K562 (cell line): ENCODE measurements around the gene COX5A. TPM values are rescaled to one million over a fixed set of nuclear protein-coding genes. Genes with fewer than 3 reads are reported as not detected.

Experiments used
- ATAC-seq: fragments of 200-7000 bp; cut with Tn5 transposase; 3 replicates; pipeline ENCODE4 v1.9.1; 2020; ENCODE audit warnings: moderate library complexity
- BruUV-seq: library from RNA; stranded (reverse); fragments of 400-500 nt; replicated peaks from 2 replicates; lab custom pipeline; 2021; lab: Mats Ljungman, UMichigan
- CTCF ChIA-PET: fragments of 300-600 bp; formaldehyde crosslinking; extraction: SDS; loops from one replicate; lab custom pipeline; 2021; ENCODE audit warnings: low intra/inter-chr PET ratio; lab: Yijun Ruan, JAX
- POLR2A ChIA-PET: fragments of 300-600, 350-650 bp; sonication (Branson Sonifier 250); formaldehyde crosslinking; extraction: SDS; loops from one replicate; lab custom pipeline; 2021; ENCODE audit warnings: antibody characterized with exemption, inconsistent platforms; lab: Yijun Ruan, JAX
- DNase-seq, 4 experiments: peaks; one replicate each; pipeline versions ENCODE4 v3.0.0 to v3.0.0-alpha.2; 2011 to 2018; ENCODE audit warnings: low spot score in 3 of 4, mixed read lengths in 3 of 4; ENCODE audit errors: extremely low read depth in 1 of 4
- FAIRE-seq: peaks from 2 replicates; lab custom pipeline; 2011; peaks lifted over from hg19 to GRCh38; lab: Jason Lieb, UNC
- H2AFZ ChIP-seq: 2 replicates; pipeline ENCODE4 v1.6.0; 2011; ENCODE audit warnings: low read depth, low read length, control low read depth, inconsistent platforms
- H3K27ac ChIP-seq: fragments of 200-600 bp; 3 replicates; pipeline ENCODE4 v1.8.0; 2011; ENCODE audit warnings: low read depth, mild to moderate bottlenecking, control low read depth, inconsistent platforms, low read length, moderate library complexity, mixed read lengths; ENCODE audit errors: extremely low read depth
- H3K27me3 ChIP-seq, 2 experiments: fragments of 300-600 bp in 1 of 2; 2 replicates in 1 of 2; 3 replicates in 1 of 2; pipeline versions ENCODE4 v1.6.0 to v1.8.0; 2011; ENCODE audit warnings: inconsistent platforms in 2 of 2, low read length in 2 of 2, mild to moderate bottlenecking in 1 of 2, mixed read lengths in 1 of 2, moderate library complexity in 1 of 2; ENCODE audit not compliant: control insufficient read depth in 2 of 2, insufficient read depth in 2 of 2
- H3K36me3 ChIP-seq: fragments of 300-600 bp; 3 replicates; pipeline ENCODE4 v1.8.0; 2011; ENCODE audit warnings: mild to moderate bottlenecking, low read length, inconsistent platforms; ENCODE audit not compliant: control insufficient read depth, insufficient read depth
- H3K4me1 ChIP-seq, 2 experiments: fragments of 200-600 bp in 1 of 2; replicated peaks in 1 of 2; 2 replicates in 1 of 2; 3 replicates in 1 of 2; pipeline versions ENCODE4 v1.5.1 to v1.8.0; 2011; ENCODE audit warnings: inconsistent platforms in 2 of 2, low read length in 2 of 2, mild to moderate bottlenecking in 1 of 2, mixed read lengths in 1 of 2, moderate library complexity in 1 of 2; ENCODE audit not compliant: control insufficient read depth in 2 of 2, insufficient read depth in 2 of 2
- H3K4me2 ChIP-seq: 2 replicates; pipeline ENCODE4 v1.6.1; 2011; ENCODE audit warnings: low read length, control low read depth, inconsistent platforms, mixed read lengths; ENCODE audit not compliant: insufficient read depth
- H3K4me3 ChIP-seq: fragments of 200-600 bp; sonication (generic), shearing (Covaris generic); 2 replicates; pipeline ENCODE4 v1.5.1; 2016; ENCODE audit warnings: control low read depth, inconsistent platforms
- H3K79me2 ChIP-seq: fragments of 200-600 bp; 3 replicates; pipeline ENCODE4 v1.8.0; 2011; ENCODE audit warnings: low read length, inconsistent platforms; ENCODE audit not compliant: control insufficient read depth, insufficient read depth
- H3K9ac ChIP-seq, 2 experiments: 2 replicates each; pipeline versions ENCODE4 v1.6.0 to v1.6.1; 2011; ENCODE audit warnings: low read depth in 2 of 2, low read length in 2 of 2, control low read depth in 1 of 2, inconsistent platforms in 1 of 2, mild to moderate bottlenecking in 1 of 2, mixed read lengths in 1 of 2; ENCODE audit not compliant: insufficient read depth in 1 of 2
- H3K9me1 ChIP-seq: one replicate; pipeline ENCODE4 v1.6.0; 2011; ENCODE audit warnings: inconsistent platforms, mild to moderate bottlenecking, low read length, moderate library complexity; ENCODE audit not compliant: control insufficient read depth, insufficient read depth
- H3K9me3 ChIP-seq: replicated peaks from 2 replicates; pipeline ENCODE4 v1.5.1; 2011; ENCODE audit warnings: low read depth, low read length, inconsistent platforms; ENCODE audit not compliant: control insufficient read depth, insufficient read depth
- H4K20me1 ChIP-seq: replicated peaks from 2 replicates; pipeline ENCODE4 v1.6.1; 2011; ENCODE audit warnings: low read length, inconsistent platforms, mixed read lengths; ENCODE audit not compliant: control insufficient read depth, insufficient read depth
- MAFK ChIP-seq: IDR thresholded peaks from 2 replicates; pipeline ENCODE4 v1.6.1; 2011; ENCODE audit warnings: low read length, improper control_type of control experiment
- MXI1 ChIP-seq: IDR thresholded peaks from 2 replicates; pipeline ENCODE4 v1.6.1; 2011; ENCODE audit warnings: low read depth, mild to moderate bottlenecking, improper control_type of control experiment, low read length
- NCOR1 ChIP-seq: fragments of 450-650 bp; IDR thresholded peaks from 2 replicates; pipeline ENCODE4 v1.6.1; 2016; ENCODE audit warnings: mild to moderate bottlenecking, moderate library complexity
- RAD21 ChIP-seq, 2 experiments: fragments of 250-450 bp in 1 of 2; fragments of 450-650 bp in 1 of 2; sonication (Bioruptor Pico) in 1 of 2; formaldehyde crosslinking in 1 of 2; IDR thresholded peaks in 1 of 2; conservative IDR thresholded peaks in 1 of 2; 2 replicates each; pipeline versions ENCODE4 v1.4.0 to v1.8.0; 2020 to 2022; ENCODE audit warnings: mild to moderate bottlenecking in 2 of 2, moderate library complexity in 1 of 2
- TAF7 ChIP-seq: fragments of 450-650 bp; IDR thresholded peaks from 2 replicates; pipeline ENCODE4 v1.6.1; 2016; ENCODE audit warnings: missing genetic modification characterization, missing compliant biosample characterization
- ZNF445 ChIP-seq: fragments of 250-450 bp; sonication (Bioruptor Pico); IDR thresholded peaks from 2 replicates; pipeline ENCODE4 v1.4.0; 2020; ENCODE audit warnings: low read depth, mild to moderate bottlenecking, moderate library complexity
- WGBS: fragments of 100-300 bp; shearing (Covaris generic); methylation state at CpG from one replicate; pipeline ENCODE4 v1.1.6; 2016; ENCODE audit warnings: low coverage, mixed read lengths; ENCODE audit not compliant: insufficient coverage; ENCODE audit errors: missing lambda C conversion rate; 5-methylcytosine and 5-hydroxymethylcytosine counted together
- in situ Hi-C: fragments of 300-500 bp; cut with MboI; formaldehyde crosslinking; loops from 4 replicates; pipeline ENCODE4 v1.15.0; 2018; ENCODE audit warnings: inconsistent platforms, mixed read lengths
- intact Hi-C: fragments of 100-400 bp; cut with micrococcal nuclease; formaldehyde crosslinking; loops from 2 replicates; pipeline ENCODE4 v1.14.2; 2022
- polyA plus RNA-seq, 8 experiments: library from polyadenylated mRNA; depleted of rRNA in 4 of 8; stranded (reverse) in 5 of 8; unstranded in 3 of 8; fragments of >200 nt; fragmentation: Nextera tagmentation in 2 of 8; fragmentation: Illumina TruSeq in 1 of 8; extraction: Ambion mirVana in 2 of 8; extraction: Trizol in 1 of 8; gene quantifications; 2 replicates each; pipeline versions ENCODE4 v1.2.1 to v1.2.3, GENCODE V29; 2011 to 2014; ENCODE audit warnings: inconsistent platforms in 1 of 8, missing spikeins in 1 of 8
- total RNA-seq, 7 experiments: library from RNA; depleted of rRNA in 6 of 7; stranded (reverse); fragments of >200 nt in 6 of 7; fragmentation: Illumina TruSeq in 2 of 7; extraction: Trizol in 2 of 7; gene quantifications; 2 replicates each; pipeline versions ENCODE4 v1.2.1 to v1.2.3, GENCODE V29; 2011 to 2021; ENCODE audit warnings: low replicate concordance in 1 of 7
- TF ChIP-seq, protein P1 (sequence below): fragments of 450-650 bp; IDR thresholded peaks from 2 replicates; pipeline ENCODE4 v1.6.1; 2017; ENCODE audit warnings: antibody characterized with exemption, mild to moderate bottlenecking
- TF ChIP-seq, protein P2 (sequence below): IDR thresholded peaks from 2 replicates; pipeline ENCODE4 v1.6.1; 2011; ENCODE audit warnings: borderline replicate concordance, low read depth, mild to moderate bottlenecking, moderate library complexity, low read length; ENCODE audit not compliant: insufficient read depth, poor library complexity, severe bottlenecking
- TF ChIP-seq, protein P3 (sequence below): fragments of 450-650 bp; formaldehyde crosslinking; IDR thresholded peaks from 2 replicates; pipeline ENCODE4 v1.4.0; 2020; ENCODE audit warnings: mild to moderate bottlenecking, moderate library complexity
- TF ChIP-seq, protein P4 (sequence below): fragments of 250-450 bp; sonication (Bioruptor Pico); IDR thresholded peaks from 2 replicates; pipeline ENCODE4 v1.9.0; 2021; ENCODE audit warnings: mild to moderate bottlenecking
- TF ChIP-seq, protein P5 (sequence below): fragments of 250-450 bp; sonication (Bioruptor Pico); IDR thresholded peaks from 2 replicates; pipeline ENCODE4 v1.8.0; 2021; ENCODE audit warnings: borderline replicate concordance, mild to moderate bottlenecking, moderate library complexity; ENCODE audit not compliant: poor library complexity, severe bottlenecking

The COX5A gene
- total and polyA plus RNA-seq, 9 of the 15 experiments (the other 6 are each of a cell fraction or from before 2014, with no cell fraction given) = 86.8 to 553 (median 371) TPM

DNA sequence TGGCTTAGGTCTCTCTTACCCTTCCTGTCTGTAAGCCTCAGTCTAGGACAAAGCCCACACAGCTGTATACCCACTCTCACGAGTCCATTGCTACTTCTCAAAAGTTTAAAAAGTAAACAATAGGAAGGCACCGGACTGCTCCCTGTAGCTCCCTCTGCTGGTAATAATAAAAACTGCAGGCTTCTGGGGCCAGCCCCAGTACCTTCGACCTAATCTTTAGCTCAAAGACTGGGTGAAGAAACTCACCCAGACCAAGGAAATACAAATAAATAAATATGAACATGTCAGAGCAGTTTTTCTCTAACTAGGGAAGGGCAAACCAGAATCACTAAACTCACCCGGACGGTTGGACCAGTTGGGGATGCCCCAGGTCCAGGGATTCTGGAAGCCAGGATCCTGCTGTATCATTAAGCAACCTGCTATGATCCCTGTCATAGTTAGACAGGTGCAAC lies 36.2 kb downstream of the COX5A start:
- Histone ChIP-seq H3K36me3 (peaks cover 74% of the 10 kb centered on the region), H3K27me3 (no peaks in the 10 kb centered on the region), H2AFZ (no peak overlapping the region), H3K27ac (no peak overlapping the region), H3K9me3 (no peaks in the 10 kb centered on the region), H3K4me2 (0 out of 2 replicates have a peak overlapping the region, but pooled peaks have one; percentile 13), H3K4me3 (no peak overlapping the region), H3K79me2 (peaks cover 23% of the 10 kb centered on the region), H3K9ac (0 out of 4 replicates have a peak overlapping the region, but pooled peaks of 1 of the 2 experiments have one; percentile 14), H3K4me1 (peaks cover 10% of the 10 kb centered on the region in 2 experiments; a peak in 4 of 5 replicates), H4K20me1 (no peaks in the 10 kb centered on the region; the same call in 1 of the 2 replicates), H3K9me1 (no peaks in the 10 kb centered on the region)
- in situ Hi-C loops (no loop called here), intact Hi-C loops (no loop called here)
- ChIA-PET CTCF (interaction anchor here (0.8 kb wide), 1 partner anchor 58 kb away, joined by 4 read pairs; the partner anchor contains the start of gene ULK3), POLR2A (interaction anchor here (0.6 to 4.0 kb wide), 15 partner anchors 8 to 100 kb away, joined by 3 to 24 read pairs (median 4); partner anchors contain the start of genes MPI and ULK3)
- 24% methylated on average over 5 of the region's 5 CpGs for WGBS
- BruUV-seq = no TSS peak
- FAIRE-seq (peak; percentile 63), DNase-seq (peak; percentile 71 to 82 (median 78)), ATAC-seq (peak; percentile 66)
- TF ChIP-seq NCOR1 = 0 out of 2 replicates have a peak, but pooled peaks have one; percentile 8
- no peak for TF ChIP-seq MXI1
- TF ChIP-seq, protein P1, sequence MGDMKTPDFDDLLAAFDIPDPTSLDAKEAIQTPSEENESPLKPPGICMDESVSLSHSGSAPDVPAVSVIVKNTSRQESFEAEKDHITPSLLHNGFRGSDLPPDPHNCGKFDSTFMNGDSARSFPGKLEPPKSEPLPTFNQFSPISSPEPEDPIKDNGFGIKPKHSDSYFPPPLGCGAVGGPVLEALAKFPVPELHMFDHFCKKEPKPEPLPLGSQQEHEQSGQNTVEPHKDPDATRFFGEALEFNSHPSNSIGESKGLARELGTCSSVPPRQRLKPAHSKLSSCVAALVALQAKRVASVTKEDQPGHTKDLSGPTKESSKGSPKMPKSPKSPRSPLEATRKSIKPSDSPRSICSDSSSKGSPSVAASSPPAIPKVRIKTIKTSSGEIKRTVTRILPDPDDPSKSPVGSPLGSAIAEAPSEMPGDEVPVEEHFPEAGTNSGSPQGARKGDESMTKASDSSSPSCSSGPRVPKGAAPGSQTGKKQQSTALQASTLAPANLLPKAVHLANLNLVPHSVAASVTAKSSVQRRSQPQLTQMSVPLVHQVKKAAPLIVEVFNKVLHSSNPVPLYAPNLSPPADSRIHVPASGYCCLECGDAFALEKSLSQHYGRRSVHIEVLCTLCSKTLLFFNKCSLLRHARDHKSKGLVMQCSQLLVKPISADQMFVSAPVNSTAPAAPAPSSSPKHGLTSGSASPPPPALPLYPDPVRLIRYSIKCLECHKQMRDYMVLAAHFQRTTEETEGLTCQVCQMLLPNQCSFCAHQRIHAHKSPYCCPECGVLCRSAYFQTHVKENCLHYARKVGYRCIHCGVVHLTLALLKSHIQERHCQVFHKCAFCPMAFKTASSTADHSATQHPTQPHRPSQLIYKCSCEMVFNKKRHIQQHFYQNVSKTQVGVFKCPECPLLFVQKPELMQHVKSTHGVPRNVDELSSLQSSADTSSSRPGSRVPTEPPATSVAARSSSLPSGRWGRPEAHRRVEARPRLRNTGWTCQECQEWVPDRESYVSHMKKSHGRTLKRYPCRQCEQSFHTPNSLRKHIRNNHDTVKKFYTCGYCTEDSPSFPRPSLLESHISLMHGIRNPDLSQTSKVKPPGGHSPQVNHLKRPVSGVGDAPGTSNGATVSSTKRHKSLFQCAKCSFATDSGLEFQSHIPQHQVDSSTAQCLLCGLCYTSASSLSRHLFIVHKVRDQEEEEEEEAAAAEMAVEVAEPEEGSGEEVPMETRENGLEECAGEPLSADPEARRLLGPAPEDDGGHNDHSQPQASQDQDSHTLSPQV = peak; percentile 20; the same call in 1 of the 2 replicates
- TF ChIP-seq, protein P2, sequence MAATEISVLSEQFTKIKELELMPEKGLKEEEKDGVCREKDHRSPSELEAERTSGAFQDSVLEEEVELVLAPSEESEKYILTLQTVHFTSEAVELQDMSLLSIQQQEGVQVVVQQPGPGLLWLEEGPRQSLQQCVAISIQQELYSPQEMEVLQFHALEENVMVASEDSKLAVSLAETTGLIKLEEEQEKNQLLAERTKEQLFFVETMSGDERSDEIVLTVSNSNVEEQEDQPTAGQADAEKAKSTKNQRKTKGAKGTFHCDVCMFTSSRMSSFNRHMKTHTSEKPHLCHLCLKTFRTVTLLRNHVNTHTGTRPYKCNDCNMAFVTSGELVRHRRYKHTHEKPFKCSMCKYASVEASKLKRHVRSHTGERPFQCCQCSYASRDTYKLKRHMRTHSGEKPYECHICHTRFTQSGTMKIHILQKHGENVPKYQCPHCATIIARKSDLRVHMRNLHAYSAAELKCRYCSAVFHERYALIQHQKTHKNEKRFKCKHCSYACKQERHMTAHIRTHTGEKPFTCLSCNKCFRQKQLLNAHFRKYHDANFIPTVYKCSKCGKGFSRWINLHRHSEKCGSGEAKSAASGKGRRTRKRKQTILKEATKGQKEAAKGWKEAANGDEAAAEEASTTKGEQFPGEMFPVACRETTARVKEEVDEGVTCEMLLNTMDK = peak; percentile 17
- TF ChIP-seq RAD21 (CRISPR knock-in tag; conservative IDR thresholded peaks at IDR 0.05 in 1 of 2, IDR thresholded peaks at IDR 0.05 in 1 of 2) = peak; percentile 44 to 67
- no peak for TF ChIP-seq MAFK
- TF ChIP-seq ZNF445 = no peak
- TF ChIP-seq TAF7 (tag) = no peak
- TF ChIP-seq, protein P3, sequence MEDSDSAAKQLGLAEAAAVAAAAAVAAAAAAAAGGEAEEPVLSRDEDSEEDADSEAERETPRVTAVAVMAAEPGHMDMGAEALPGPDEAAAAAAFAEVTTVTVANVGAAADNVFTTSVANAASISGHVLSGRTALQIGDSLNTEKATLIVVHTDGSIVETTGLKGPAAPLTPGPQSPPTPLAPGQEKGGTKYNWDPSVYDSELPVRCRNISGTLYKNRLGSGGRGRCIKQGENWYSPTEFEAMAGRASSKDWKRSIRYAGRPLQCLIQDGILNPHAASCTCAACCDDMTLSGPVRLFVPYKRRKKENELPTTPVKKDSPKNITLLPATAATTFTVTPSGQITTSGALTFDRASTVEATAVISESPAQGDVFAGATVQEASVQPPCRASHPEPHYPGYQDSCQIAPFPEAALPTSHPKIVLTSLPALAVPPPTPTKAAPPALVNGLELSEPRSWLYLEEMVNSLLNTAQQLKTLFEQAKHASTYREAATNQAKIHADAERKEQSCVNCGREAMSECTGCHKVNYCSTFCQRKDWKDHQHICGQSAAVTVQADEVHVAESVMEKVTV = peak; percentile 38; the same call in 1 of the 2 replicates
- TF ChIP-seq, protein P4, sequence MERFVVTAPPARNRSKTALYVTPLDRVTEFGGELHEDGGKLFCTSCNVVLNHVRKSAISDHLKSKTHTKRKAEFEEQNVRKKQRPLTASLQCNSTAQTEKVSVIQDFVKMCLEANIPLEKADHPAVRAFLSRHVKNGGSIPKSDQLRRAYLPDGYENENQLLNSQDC (CRISPR knock-in tag) = no peak
- TF ChIP-seq, protein P5, sequence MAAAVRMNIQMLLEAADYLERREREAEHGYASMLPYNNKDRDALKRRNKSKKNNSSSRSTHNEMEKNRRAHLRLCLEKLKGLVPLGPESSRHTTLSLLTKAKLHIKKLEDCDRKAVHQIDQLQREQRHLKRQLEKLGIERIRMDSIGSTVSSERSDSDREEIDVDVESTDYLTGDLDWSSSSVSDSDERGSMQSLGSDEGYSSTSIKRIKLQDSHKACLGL (CRISPR knock-in tag) = no peak
